ENCODE measurements around the gene CHMP2A.
"Not testable (repeated sequence)": the region's sequence is repeated elsewhere in the genome, so short reads cannot be mapped to it uniquely, and the experiment has no call there.

GRCh38 chr19:58539169-58539559, 15.7 kb downstream of the CHMP2A start:
- TF ChIP-seq POLR2A, CTCF (IDR thresholded peaks at IDR 0.05): not testable (repeated sequence)
